SK-N-SH (cell line): ENCODE data around the gene TPST2. TPM values are rescaled to one million over a fixed set of nuclear protein-coding genes. Genes with fewer than 3 reads are reported as not detected.

Experiments used
- CTCF ChIA-PET: fragments of 300-600, 350-600 bp; formaldehyde crosslinking; extraction: SDS; loops from one replicate; lab custom pipeline; 2021; lab: Yijun Ruan, JAX
- POLR2A ChIA-PET: fragments of 350-600 bp; sonication (Branson Sonifier 250); formaldehyde crosslinking; extraction: SDS; loops from one replicate; lab custom pipeline; 2020; ENCODE audit warnings: antibody characterized with exemption, inconsistent platforms; lab: Yijun Ruan, JAX
- DNase-seq: peaks from one replicate; pipeline ENCODE4 v3.0.0; 2012
- H2AFZ ChIP-seq: fragments of 200-600 bp; sonication (generic); 2 replicates; pipeline ENCODE4 v1.8.1; 2016; ENCODE audit warnings: antibody characterized with exemption, mild to moderate bottlenecking, low read depth
- H3F3A ChIP-seq: fragments of 200-600 bp; sonication (generic); replicated peaks from 2 replicates; pipeline ENCODE3; 2016; ENCODE audit warnings: antibody characterized with exemption, mild to moderate bottlenecking; ENCODE audit not compliant: insufficient read depth
- H3K27ac ChIP-seq, 2 experiments: fragments of 200-500 bp in 1 of 2; fragments of 200-600 bp in 1 of 2; sonication (Bioruptor generic) in 1 of 2; sonication (generic), shearing (Covaris generic) in 1 of 2; 2 replicates each; pipeline versions ENCODE4 v1.5.1 to v1.6.1; 2014 to 2016; ENCODE audit warnings: low read depth in 2 of 2, inconsistent platforms in 1 of 2, low read length in 1 of 2, mild to moderate bottlenecking in 1 of 2, mixed read lengths in 1 of 2
- H3K27me3 ChIP-seq: fragments of 200-600 bp; sonication (generic), shearing (Covaris generic); 2 replicates; pipeline ENCODE4 v1.6.1; 2016; ENCODE audit warnings: mixed run types; ENCODE audit not compliant: insufficient read depth
- H3K36me3 ChIP-seq, 2 experiments: fragments of 200-500 bp in 1 of 2; fragments of 200-600 bp in 1 of 2; sonication (Bioruptor generic) in 1 of 2; sonication (generic) in 1 of 2; replicated peaks in 1 of 2; 2 replicates each; pipeline versions ENCODE3 to v1.5.1; 2014 to 2016; ENCODE audit warnings: low read length in 1 of 2, mild to moderate bottlenecking in 1 of 2; ENCODE audit not compliant: insufficient read depth in 2 of 2, control insufficient read depth in 1 of 2
- H3K4me1 ChIP-seq, 2 experiments: fragments of 200-500 bp in 1 of 2; fragments of 200-600 bp in 1 of 2; sonication (Bioruptor generic) in 1 of 2; sonication (generic), shearing (Covaris generic) in 1 of 2; 2 replicates each; pipeline versions ENCODE4 v1.5.1 to v1.6.1; 2014 to 2016; ENCODE audit warnings: low read depth in 1 of 2, low read length in 1 of 2, mixed run types in 1 of 2; ENCODE audit not compliant: insufficient read depth in 2 of 2, control insufficient read depth in 1 of 2
- H3K4me2 ChIP-seq: fragments of 200-600 bp; sonication (generic), shearing (Covaris generic); 2 replicates; pipeline ENCODE4 v1.6.1; 2017; ENCODE audit warnings: mixed run types
- H3K4me3 ChIP-seq, 2 experiments: fragments of 200-500 bp in 1 of 2; fragments of 200-600 bp in 1 of 2; sonication (Bioruptor generic) in 1 of 2; sonication (generic), shearing (Covaris generic) in 1 of 2; 2 replicates each; pipeline versions ENCODE4 v1.5.1 to v1.8.1; 2014 to 2016; ENCODE audit warnings: low read depth in 2 of 2, inconsistent platforms in 1 of 2, low read length in 1 of 2, mild to moderate bottlenecking in 1 of 2, mixed read lengths in 1 of 2, moderate library complexity in 1 of 2
- H3K79me2 ChIP-seq: fragments of 200-600 bp; sonication (generic); 2 replicates; pipeline ENCODE4 v1.8.1; 2017; ENCODE audit warnings: mild to moderate bottlenecking; ENCODE audit not compliant: insufficient read depth
- H3K9ac ChIP-seq: fragments of 200-600 bp; sonication (generic); 2 replicates; pipeline ENCODE4 v1.6.1; 2017; ENCODE audit warnings: mixed run types
- H3K9me2 ChIP-seq: fragments of 200-600 bp; sonication (generic); 2 replicates; pipeline ENCODE4 v1.6.1; 2017; ENCODE audit warnings: mixed run types
- H3K9me3 ChIP-seq: fragments of 200-600 bp; sonication (generic); 2 replicates; pipeline ENCODE4 v1.6.1; 2017; ENCODE audit warnings: mixed run types, mild to moderate bottlenecking, moderate library complexity
- H4K20me1 ChIP-seq: fragments of 200-600 bp; sonication (generic); 2 replicates; pipeline ENCODE4 v1.6.1; 2017; ENCODE audit warnings: mild to moderate bottlenecking, mixed run types; ENCODE audit not compliant: insufficient read depth
- CHD2 ChIP-seq: fragments of 150-350 bp; IDR thresholded peaks from 2 replicates; pipeline ENCODE4 v1.6.1; 2018; ENCODE audit warnings: low read length; ENCODE audit not compliant: partially characterized antibody
- CTCF ChIP-seq: fragments of 200-600 bp; sonication (generic); IDR thresholded peaks from 2 replicates; pipeline ENCODE4 v1.6.1; 2017; ENCODE audit warnings: antibody characterized with exemption, mild to moderate bottlenecking, moderate library complexity
- ELF1 ChIP-seq: IDR thresholded peaks from 2 replicates; pipeline ENCODE4 v1.4.0; 2012
- EP300 ChIP-seq, 2 experiments: IDR thresholded peaks; 2 replicates each; pipeline versions ENCODE4 v1.4.0 to v1.6.1; 2012; ENCODE audit warnings: borderline replicate concordance in 1 of 2, low read depth in 1 of 2, low read length in 1 of 2
- EZH2phosphoT487 ChIP-seq: fragments of 200-600 bp; sonication (generic); IDR thresholded peaks from 2 replicates; pipeline ENCODE4 v1.6.1; 2017; ENCODE audit warnings: low read depth, mixed run types, mild to moderate bottlenecking, antibody characterized with exemption, moderate library complexity, borderline replicate concordance
- FOSL2 ChIP-seq: IDR thresholded peaks from 2 replicates; pipeline ENCODE4 v1.4.0; 2012; ENCODE audit warnings: low read depth, mild to moderate bottlenecking, moderate library complexity, borderline replicate concordance
- GABPA ChIP-seq: IDR thresholded peaks from 2 replicates; pipeline ENCODE4 v1.4.0; 2012; ENCODE audit warnings: low read depth, mild to moderate bottlenecking
- GATA2 ChIP-seq: sonication (generic); formaldehyde crosslinking; IDR thresholded peaks from 2 replicates; pipeline ENCODE4 v1.5.0; 2020; ENCODE audit warnings: mild to moderate bottlenecking, missing genetic modification reagents
- JUND ChIP-seq: IDR thresholded peaks from 2 replicates; pipeline ENCODE4 v1.4.0; 2012
- NRF1 ChIP-seq: IDR thresholded peaks from 2 replicates; pipeline ENCODE4 v1.6.1; 2012; ENCODE audit warnings: low read depth, mild to moderate bottlenecking, low read length
- PBX3 ChIP-seq: IDR thresholded peaks from 2 replicates; pipeline ENCODE4; 2012
- POLR2AphosphoS5 ChIP-seq: IDR thresholded peaks from 2 replicates; pipeline ENCODE4 v1.6.1; 2012; ENCODE audit warnings: low read depth, low read length
- RCOR1 ChIP-seq: fragments of 150-350 bp; IDR thresholded peaks from 2 replicates; pipeline ENCODE4 v1.6.1; 2017; ENCODE audit warnings: antibody characterized with exemption, low read length
- REST ChIP-seq: IDR thresholded peaks from 2 replicates; pipeline ENCODE4 v1.6.1; 2012; ENCODE audit warnings: mild to moderate bottlenecking, low read depth, low read length, moderate library complexity
- RXRA ChIP-seq: IDR thresholded peaks from 2 replicates; pipeline ENCODE4 v1.4.0; 2012; ENCODE audit warnings: low read depth, mild to moderate bottlenecking, borderline replicate concordance
- TAF1 ChIP-seq: IDR thresholded peaks from 2 replicates; pipeline ENCODE4 v1.6.1; 2012; ENCODE audit warnings: low read depth, mild to moderate bottlenecking, low read length, moderate library complexity, borderline replicate concordance
- USF1 ChIP-seq: IDR thresholded peaks from 2 replicates; pipeline ENCODE4 v1.4.0; 2012; ENCODE audit warnings: low read depth, borderline replicate concordance
- WGBS: methylation state at CpG from one replicate; pipeline ENCODE4 v1.1.6; 2017; ENCODE audit warnings: low lambda C conversion rate; 5-methylcytosine and 5-hydroxymethylcytosine counted together
- polyA plus RNA-seq, 3 experiments: library from polyadenylated mRNA; depleted of rRNA; stranded (reverse); fragments of >200 nt; gene quantifications; 2 replicates each; pipeline ENCODE4 v1.2.3, GENCODE V29; 2012

TPST2 gene
- polyA plus RNA-seq, 1 of the 3 experiments (the other 2 are of a cell fraction), result 58.4 TPM

- Histone ChIP-seq H3K9me2 (no peaks in the 10 kb centered on the region), H3K36me3 (peaks cover 3 to 4% of the 10 kb centered on the region in 2 experiments), H3K79me2 (peaks cover 79% of the 10 kb centered on the region), H3K27ac (no peak overlapping the region), H3K4me2 (no peak overlapping the region), H3K9me3 (no peaks in the 10 kb centered on the region), H3K27me3 (no peaks in the 10 kb centered on the region), H3K4me3 (no peak overlapping the region), H2AFZ (no peak overlapping the region), H3K9ac (no peak overlapping the region), H4K20me1 (peaks cover 4% of the 10 kb centered on the region; the same call in 1 of the 2 replicates), H3K4me1 (peaks cover 7 to 8% of the 10 kb centered on the region in 2 experiments; a peak in 3 of 4 replicates), H3F3A (peaks cover 6% of the 10 kb centered on the region)
- TF ChIP-seq USF1 (no peak), RXRA (no peak), GABPA (no peak), FOSL2 (no peak), PBX3 (no peak), GATA2 (CRISPR knock-in tag) (no peak), JUND (no peak), NRF1 (no peak), RCOR1 (no peak), POLR2AphosphoS5 (no peak), EP300 (IDR thresholded peaks at IDR 0.05; ENCODE audit: borderline replicate concordance in 1 of 2, low read depth in 1 of 2, low read length in 1 of 2) (no peak), TAF1 (no peak), CHD2 (no peak), ELF1 (no peak), EZH2phosphoT487 (no peak)
- no peak for DNase-seq
- 83% methylated on average over 12 of the region's 13 CpGs for WGBS
- ChIA-PET POLR2A (no interaction called here), CTCF (no interaction called here)
Measured at GRCh38 chr22:26580240-26580962, 9.5 kb downstream of the TPST2 start.

- no peak overlapping the region for H3K4me3 ChIP-seq
- H3K4me2 ChIP-seq, result no peak overlapping the region
- ChIA-PET CTCF (no interaction called here), POLR2A (interaction anchor here (0.6 kb wide), 1 partner anchor 64 kb away, joined by 3 read pairs; no protein-coding TSS in a partner anchor)
- WGBS, result 89% methylated on average over 6 of the region's 10 CpGs
- no peak for DNase-seq
- no peak overlapping the region for H2AFZ ChIP-seq
- no peaks in the 10 kb centered on the region for H3K9me2 ChIP-seq
- H3K36me3 ChIP-seq, result peaks cover 3 to 4% of the 10 kb centered on the region in 2 experiments
- no peak for TF ChIP-seq POLR2AphosphoS5
- TF ChIP-seq REST, result no peak
- no peak for TF ChIP-seq RCOR1
- no peak for TF ChIP-seq FOSL2
- no peak for TF ChIP-seq JUND
- no peak for TF ChIP-seq CTCF
- no peaks in the 10 kb centered on the region for H3K4me1 ChIP-seq
- H3K79me2 ChIP-seq, result peaks cover 78% of the 10 kb centered on the region
- no peaks in the 10 kb centered on the region for H3F3A ChIP-seq
- no peak overlapping the region for H3K27ac ChIP-seq
- H3K27me3 ChIP-seq, result no peaks in the 10 kb centered on the region
- H3K9ac ChIP-seq, result no peak overlapping the region
- H4K20me1 ChIP-seq, result peaks cover 4% of the 10 kb centered on the region; the same call in 1 of the 2 replicates
- H3K9me3 ChIP-seq, result no peaks in the 10 kb centered on the region
Measured at GRCh38 chr22:26579331-26579886, 10.5 kb downstream of the TPST2 start.
